Activated B cell treated with CpG ODN at 0.5 μM for 24 hours (primary cell): ENCODE results near the gene MAPK12. TPM values are rescaled to one million over a fixed set of nuclear protein-coding genes. Genes with fewer than 3 reads are reported as not detected.

Source experiments
- ATAC-seq: fragments of 200-7000 bp; cut with Tn5 transposase; one replicate; pipeline ENCODE4 v1.10.0; 2021; ENCODE audit warnings: low read depth, mild to moderate bottlenecking, moderate library complexity
- CTCF ChIA-PET: fragments of 350-600 bp; sonication (Branson Sonifier 250); formaldehyde crosslinking; loops from one replicate; lab custom pipeline; 2021; ENCODE audit warnings: antibody characterized with exemption; lab: Charles Lee
- POLR2A ChIA-PET: fragments of 350-600 bp; sonication (Branson Sonifier 250); formaldehyde crosslinking; loops from one replicate; lab custom pipeline; 2021; ENCODE audit warnings: antibody characterized with exemption; lab: Charles Lee
- DNase-seq: peaks from one replicate; pipeline ENCODE4 v3.0.0; 2022
- H3K27ac Mint-ChIP-seq: one replicate; pipeline ENCODE4 v1.8.0; 2020; ENCODE audit warnings: mixed read lengths
- H3K27me3 Mint-ChIP-seq: one replicate; pipeline ENCODE4 v1.8.0; 2021; ENCODE audit warnings: mixed read lengths
- H3K36me3 Mint-ChIP-seq: one replicate; pipeline ENCODE4 v1.8.0; 2021; ENCODE audit warnings: low read depth, mixed read lengths
- H3K4me1 Mint-ChIP-seq: one replicate; pipeline ENCODE4 v1.8.0; 2021; ENCODE audit warnings: mixed read lengths
- H3K4me3 Mint-ChIP-seq: one replicate; pipeline ENCODE4 v1.8.0; 2020; ENCODE audit warnings: mild to moderate bottlenecking, mixed read lengths
- H3K9me3 Mint-ChIP-seq: one replicate; pipeline ENCODE4 v1.8.0; 2020; ENCODE audit warnings: mixed read lengths
- CTCF ChIP-seq: fragments of 200-600 bp; IDR thresholded peaks from one replicate; pipeline ENCODE4 v1.8.0; 2022; ENCODE audit warnings: antibody characterized with exemption, mild to moderate bottlenecking
- intact Hi-C: fragments of 100-400 bp; cut with micrococcal nuclease; formaldehyde crosslinking; loops from one replicate; pipeline ENCODE4 v1.15.1; 2024
- total RNA-seq: library from RNA; stranded (reverse); gene quantifications from 2 replicates; pipeline ENCODE4 v1.2.3, GENCODE V29; 2022

MAPK12 gene
- total RNA-seq, 1 donor from 2014 or later, result 4.4 TPM

GRCh38 chr22:50260801-50261614 lies 475 bp downstream of the MAPK12 start:
- no peak for DNase-seq
- intact Hi-C loops, result loop anchor here (1.0 kb wide), 1 partner anchor 9 kb away; no protein-coding TSS in a partner anchor
- ATAC-seq, result peak; percentile 35
- no peaks in the 10 kb centered on the region for H3K36me3 Mint-ChIP-seq
- no peaks in the 10 kb centered on the region for H3K9me3 Mint-ChIP-seq
- H3K4me1 Mint-ChIP-seq, result peaks cover 18% of the 10 kb centered on the region
- peaks cover 13% of the 10 kb centered on the region for H3K27me3 Mint-ChIP-seq
- ChIA-PET POLR2A (interaction anchor here (0.8 to 4.2 kb wide), 2 partner anchors 10 to 270 kb away, joined by 3 to 17 read pairs; partner anchors contain the start of gene HDAC10), CTCF (no interaction called here)
- peak overlapping the region; percentile 15 for H3K4me3 Mint-ChIP-seq
- TF ChIP-seq CTCF, result no peak
- H3K27ac Mint-ChIP-seq, result no peak overlapping the region

DNA sequence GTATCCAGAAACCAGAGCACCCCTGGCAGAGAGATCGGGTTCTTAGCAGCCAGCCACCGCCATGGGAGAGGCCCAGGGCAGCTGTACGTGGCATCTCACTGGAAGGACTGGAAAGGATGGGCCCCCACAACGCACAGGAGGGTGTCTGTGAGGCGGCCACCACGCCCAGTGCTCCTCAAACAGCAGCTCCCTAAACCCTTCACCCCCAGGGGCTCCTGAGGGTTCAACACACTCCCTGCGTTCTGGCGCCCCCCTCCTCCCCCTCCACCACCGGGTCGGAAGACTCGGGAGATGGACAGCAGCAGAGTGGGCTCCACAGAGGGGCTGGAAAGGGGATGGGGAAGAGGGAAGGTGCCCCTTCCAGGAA lies 1.1 kb downstream of the MAPK12 start:
- DNase-seq, result no peak
- no peaks in the 10 kb centered on the region for H3K36me3 Mint-ChIP-seq

DNA sequence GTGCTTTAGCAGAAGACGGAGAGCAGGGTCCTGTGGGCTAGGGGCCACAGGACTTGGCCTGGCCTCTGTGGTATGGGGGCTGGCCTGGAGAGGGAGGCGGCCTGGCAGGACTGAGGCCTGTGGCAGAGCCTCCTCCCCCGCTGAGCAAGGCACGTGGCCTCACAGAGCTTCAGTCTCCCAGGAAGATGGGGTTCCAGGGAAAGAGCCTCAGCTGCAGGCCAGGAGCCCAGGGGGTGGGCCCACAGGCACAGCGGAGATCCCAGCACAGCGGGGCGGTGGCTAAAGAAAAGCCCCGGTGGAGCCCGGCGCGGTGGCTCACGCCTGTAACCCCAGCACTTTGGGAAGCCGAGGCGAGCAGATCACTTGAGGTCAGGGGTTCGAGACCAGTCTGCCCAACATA lies 2.2 kb downstream of the MAPK12 start:
- Mint-ChIP-seq H3K4me3 (no peak overlapping the region), H3K4me1 (peaks cover 13% of the 10 kb centered on the region), H3K27ac (no peak overlapping the region), H3K27me3 (peaks cover 13% of the 10 kb centered on the region), H3K36me3 (no peaks in the 10 kb centered on the region), H3K9me3 (no peaks in the 10 kb centered on the region)
- no peak for ATAC-seq
- ChIA-PET POLR2A (interaction anchor here (0.5 to 4.2 kb wide), 2 partner anchors 9 to 87 kb away, joined by 6 to 17 read pairs; partner anchors contain the start of gene HDAC10), CTCF (no interaction called here)
- no peak for DNase-seq
- intact Hi-C loops, result no loop called here
- TF ChIP-seq CTCF, result no peak

More for the DNA sequence above, 1.1 kb downstream of the MAPK12 start:
- peaks cover 13% of the 10 kb centered on the region for H3K27me3 Mint-ChIP-seq
- POLR2A ChIA-PET, result interaction anchor here (4.2 kb wide), 1 partner anchor 10 kb away, joined by 17 read pairs; the partner anchor contains the start of gene HDAC10
- TF ChIP-seq CTCF, result no peak
- peaks cover 18% of the 10 kb centered on the region for H3K4me1 Mint-ChIP-seq
- no peak overlapping the region for H3K27ac Mint-ChIP-seq
- CTCF ChIA-PET, result no interaction called here
- ATAC-seq, result no peak
- no peaks in the 10 kb centered on the region for H3K9me3 Mint-ChIP-seq
- peak overlapping the region; percentile 15 for H3K4me3 Mint-ChIP-seq
- intact Hi-C loops, result no loop called here

DNA sequence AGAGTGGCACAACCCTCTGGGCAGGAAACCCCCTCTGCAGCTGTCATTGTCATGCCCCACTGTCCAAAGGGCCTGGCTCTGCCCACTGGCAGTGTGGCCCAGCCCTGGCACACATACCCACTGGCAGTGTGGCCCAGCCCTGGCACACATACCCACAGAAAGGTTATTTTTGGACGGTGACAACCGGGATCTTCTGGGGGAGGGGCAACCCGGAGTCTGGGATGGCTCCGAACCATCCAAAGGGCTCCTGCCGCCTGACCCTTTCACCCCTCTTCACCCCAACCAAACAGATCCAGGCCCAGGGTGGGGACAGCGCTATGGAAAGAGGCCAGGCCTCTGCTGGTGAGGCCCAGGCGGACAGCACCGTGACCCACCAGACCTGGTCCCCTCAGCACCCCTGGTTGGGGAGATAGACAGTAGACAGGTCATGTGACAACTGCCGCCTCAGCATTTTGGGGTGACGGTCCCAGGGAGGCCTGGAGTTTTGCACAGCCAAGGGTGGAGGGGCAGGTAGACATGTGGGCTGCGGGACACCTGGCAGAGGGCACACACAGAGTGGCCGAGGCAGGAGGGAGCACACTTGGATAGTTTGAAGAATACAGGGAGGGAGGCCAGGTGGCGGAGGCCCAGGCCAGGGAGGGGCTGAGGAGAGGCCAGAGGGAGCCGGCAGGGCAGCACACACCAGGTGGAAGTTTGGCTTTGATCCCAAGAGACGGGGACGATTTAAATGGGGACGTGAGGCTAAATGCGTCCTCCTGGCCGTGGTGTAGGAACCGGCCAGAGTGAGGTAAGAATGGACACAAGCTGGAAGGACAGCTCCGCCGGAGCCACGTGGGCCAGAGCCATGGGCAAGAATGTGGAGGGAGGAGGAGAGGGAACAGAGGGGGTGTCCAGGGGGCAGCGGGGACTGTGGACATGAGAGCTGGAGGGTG lies 2.9 kb downstream of the MAPK12 start:
- Mint-ChIP-seq H3K4me3 (no peak overlapping the region), H3K27ac (no peak overlapping the region), H3K4me1 (peaks cover 13% of the 10 kb centered on the region), H3K27me3 (peaks cover 13% of the 10 kb centered on the region), H3K9me3 (no peaks in the 10 kb centered on the region), H3K36me3 (no peaks in the 10 kb centered on the region)
- CTCF ChIA-PET, result no interaction called here
- no peak for DNase-seq
- no peak for ATAC-seq
- intact Hi-C loops, result no loop called here
- POLR2A ChIA-PET, result interaction anchor here (4.2 kb wide), 1 partner anchor 8 kb away, joined by 17 read pairs; the partner anchor contains the start of gene HDAC10
- TF ChIP-seq CTCF, result no peak
